Caco-2 (cell line): ENCODE measurements around the gene GRIA2. TPM values are rescaled to one million over a fixed set of nuclear protein-coding genes. Genes with fewer than 3 reads are reported as not detected.

Experiments
- BruUV-seq: library from RNA; stranded (reverse); fragments of 400-500 nt; replicated peaks from 2 replicates; lab custom pipeline; 2021; lab: Mats Ljungman, UMichigan
- CTCF ChIA-PET: fragments of 300-600 bp; sonication (Branson Sonifier 250); formaldehyde crosslinking; loops from one replicate; lab custom pipeline; 2022; ENCODE audit warnings: antibody characterized with exemption; lab: Charles Lee
- POLR2A ChIA-PET: fragments of 300-600 bp; sonication (Branson Sonifier 250); formaldehyde crosslinking; loops from one replicate; lab custom pipeline; 2022; ENCODE audit warnings: antibody characterized with exemption; lab: Charles Lee
- DNase-seq, 2 experiments: peaks; one replicate each; pipeline versions ENCODE4 v3.0.0 to v3.0.0-alpha.2; 2020 to 2022
- H3K27me3 ChIP-seq: replicated peaks from 2 replicates; pipeline ENCODE4 v1.6.0; 2011; ENCODE audit warnings: low read length; ENCODE audit not compliant: control insufficient read depth, insufficient read depth
- H3K36me3 ChIP-seq: 2 replicates; pipeline ENCODE4 v1.5.1; 2011; ENCODE audit warnings: low read length; ENCODE audit not compliant: control insufficient read depth, insufficient read depth
- H3K4me1 ChIP-seq: fragments of 250-450 bp; sonication (Bioruptor Pico); 2 replicates; pipeline ENCODE4 v1.5.1; 2020; ENCODE audit warnings: mild to moderate bottlenecking
- H3K4me3 ChIP-seq: 2 replicates; pipeline ENCODE4 v1.5.1; 2011; ENCODE audit warnings: low read depth, mild to moderate bottlenecking, control low read depth, low read length
- H3K9me3 ChIP-seq: fragments of 250-450 bp; sonication (Bioruptor Pico); 2 replicates; pipeline ENCODE4 v1.5.1; 2020; ENCODE audit warnings: mild to moderate bottlenecking, moderate library complexity
- H3K27ac Mint-ChIP-seq: one replicate; pipeline ENCODE4 v1.8.0; 2022; ENCODE audit warnings: mixed read lengths; ENCODE audit not compliant: unreplicated experiment
- H3K27me3 Mint-ChIP-seq: one replicate; pipeline ENCODE4 v1.8.0; 2022; ENCODE audit warnings: mixed read lengths; ENCODE audit not compliant: insufficient read depth, unreplicated experiment
- H3K36me3 Mint-ChIP-seq: one replicate; pipeline ENCODE4 v1.8.0; 2022; ENCODE audit warnings: mild to moderate bottlenecking, mixed read lengths; ENCODE audit not compliant: insufficient read depth, unreplicated experiment
- H3K4me1 Mint-ChIP-seq: one replicate; pipeline ENCODE4 v1.8.0; 2022; ENCODE audit warnings: low read depth, mixed read lengths; ENCODE audit not compliant: unreplicated experiment
- H3K4me3 Mint-ChIP-seq: one replicate; pipeline ENCODE4 v1.8.0; 2022; ENCODE audit warnings: mild to moderate bottlenecking, moderate library complexity, mixed read lengths; ENCODE audit not compliant: unreplicated experiment
- H3K9me3 Mint-ChIP-seq: one replicate; pipeline ENCODE4 v1.8.0; 2022; ENCODE audit warnings: mixed read lengths; ENCODE audit not compliant: unreplicated experiment
- CTCF ChIP-seq, 2 experiments: fragments of 200-600 bp in 1 of 2; IDR thresholded peaks; 1 replicate in 1 of 2; 2 replicates in 1 of 2; pipeline versions ENCODE4 v1.5.1 to v1.8.0; 2011 to 2022; ENCODE audit warnings: antibody characterized with exemption in 1 of 2, control low read depth in 1 of 2, inconsistent platforms in 1 of 2, low read depth in 1 of 2, low read length in 1 of 2, mild to moderate bottlenecking in 1 of 2, moderate library complexity in 1 of 2; ENCODE audit not compliant: insufficient read depth in 1 of 2, severe bottlenecking in 1 of 2, unreplicated experiment in 1 of 2
- intact Hi-C: fragments of 100-400 bp; cut with micrococcal nuclease; formaldehyde crosslinking; loops from one replicate; pipeline ENCODE4 v1.10.0; 2022; ENCODE audit not compliant: unreplicated experiment
- total RNA-seq: library from RNA; stranded (reverse); gene quantifications from 2 replicates; pipeline ENCODE4 v1.2.3, GENCODE V29; 2022

Gene GRIA2
- total RNA-seq, 1 experiment from 2014 or later: not detected

GRCh38 chr4:157312702-157313101 is 92.2 kb downstream of the GRIA2 start:
- no peaks in the 10 kb centered on the region for H3K36me3 Mint-ChIP-seq
- no peaks in the 10 kb centered on the region for H3K27me3 Mint-ChIP-seq
- Histone ChIP-seq H3K4me3 (no peak overlapping the region), H3K9me3 (no peaks in the 10 kb centered on the region), H3K27me3 (no peaks in the 10 kb centered on the region), H3K36me3 (no peaks in the 10 kb centered on the region), H3K4me1 (no peaks in the 10 kb centered on the region)
- H3K9me3 Mint-ChIP-seq: no peaks in the 10 kb centered on the region
- no peak overlapping the region for H3K27ac Mint-ChIP-seq
- DNase-seq: no peak
- CTCF ChIA-PET: no interaction called here
- intact Hi-C loops: no loop called here
- no peak overlapping the region for H3K4me3 Mint-ChIP-seq
- no peaks in the 10 kb centered on the region for H3K4me1 Mint-ChIP-seq
- no peak for TF ChIP-seq CTCF (IDR thresholded peaks at IDR 0.05; ENCODE audit: insufficient read depth in 1 of 2, low read depth in 1 of 2, low read length in 1 of 2, severe bottlenecking in 1 of 2, unreplicated experiment in 1 of 2)
- POLR2A ChIA-PET: no interaction called here
- BruUV-seq: no TSS peak

GRCh38 chr4:157314906-157315305 is 94.4 kb downstream of the GRIA2 start:
- ChIA-PET CTCF (no interaction called here), POLR2A (no interaction called here)
- no peaks in the 10 kb centered on the region for H3K4me1 Mint-ChIP-seq
- no peaks in the 10 kb centered on the region for H3K9me3 ChIP-seq
- no peak overlapping the region for H3K4me3 ChIP-seq
- TF ChIP-seq CTCF (IDR thresholded peaks at IDR 0.05; ENCODE audit: insufficient read depth in 1 of 2, low read depth in 1 of 2, low read length in 1 of 2, severe bottlenecking in 1 of 2, unreplicated experiment in 1 of 2): no peak
- H3K4me3 Mint-ChIP-seq: no peak overlapping the region
- H3K36me3 ChIP-seq: no peaks in the 10 kb centered on the region
- no TSS peak for BruUV-seq
- no peaks in the 10 kb centered on the region for H3K36me3 Mint-ChIP-seq
- intact Hi-C loops: no loop called here
- no peaks in the 10 kb centered on the region for H3K9me3 Mint-ChIP-seq
- no peak overlapping the region for H3K27ac Mint-ChIP-seq
- H3K27me3 Mint-ChIP-seq: no peaks in the 10 kb centered on the region
- H3K4me1 ChIP-seq: no peaks in the 10 kb centered on the region
- no peaks in the 10 kb centered on the region for H3K27me3 ChIP-seq
- DNase-seq: no peak

- no peaks in the 10 kb centered on the region for H3K27me3 Mint-ChIP-seq
- H3K36me3 Mint-ChIP-seq: no peaks in the 10 kb centered on the region
- DNase-seq: no peak
- Histone ChIP-seq H3K27me3 (no peaks in the 10 kb centered on the region), H3K4me1 (no peaks in the 10 kb centered on the region), H3K9me3 (no peaks in the 10 kb centered on the region), H3K4me3 (no peak overlapping the region), H3K36me3 (no peaks in the 10 kb centered on the region)
- ChIA-PET POLR2A (no interaction called here), CTCF (no interaction called here)
- H3K9me3 Mint-ChIP-seq: no peaks in the 10 kb centered on the region
- no TSS peak for BruUV-seq
- intact Hi-C loops: no loop called here
- no peaks in the 10 kb centered on the region for H3K4me1 Mint-ChIP-seq
- TF ChIP-seq CTCF (IDR thresholded peaks at IDR 0.05; ENCODE audit: insufficient read depth in 1 of 2, low read depth in 1 of 2, low read length in 1 of 2, severe bottlenecking in 1 of 2, unreplicated experiment in 1 of 2): no peak
- no peak overlapping the region for H3K27ac Mint-ChIP-seq
- no peak overlapping the region for H3K4me3 Mint-ChIP-seq
These were observed 95.4 kb downstream of the GRIA2 start for GRCh38 chr4:157315968-157316367.
